HG03457 (cell line): Measurements from ENCODE around the gene IFT80.

ENCODE experiments used
- ATAC-seq: cut with Tn5 transposase; IDR thresholded peaks from one replicate; pipeline ENCODE4 v1.9.1; 2021; ENCODE audit warnings: moderate number of reproducible peaks; ENCODE audit not compliant: unreplicated experiment

IFT80 gene

DNA sequence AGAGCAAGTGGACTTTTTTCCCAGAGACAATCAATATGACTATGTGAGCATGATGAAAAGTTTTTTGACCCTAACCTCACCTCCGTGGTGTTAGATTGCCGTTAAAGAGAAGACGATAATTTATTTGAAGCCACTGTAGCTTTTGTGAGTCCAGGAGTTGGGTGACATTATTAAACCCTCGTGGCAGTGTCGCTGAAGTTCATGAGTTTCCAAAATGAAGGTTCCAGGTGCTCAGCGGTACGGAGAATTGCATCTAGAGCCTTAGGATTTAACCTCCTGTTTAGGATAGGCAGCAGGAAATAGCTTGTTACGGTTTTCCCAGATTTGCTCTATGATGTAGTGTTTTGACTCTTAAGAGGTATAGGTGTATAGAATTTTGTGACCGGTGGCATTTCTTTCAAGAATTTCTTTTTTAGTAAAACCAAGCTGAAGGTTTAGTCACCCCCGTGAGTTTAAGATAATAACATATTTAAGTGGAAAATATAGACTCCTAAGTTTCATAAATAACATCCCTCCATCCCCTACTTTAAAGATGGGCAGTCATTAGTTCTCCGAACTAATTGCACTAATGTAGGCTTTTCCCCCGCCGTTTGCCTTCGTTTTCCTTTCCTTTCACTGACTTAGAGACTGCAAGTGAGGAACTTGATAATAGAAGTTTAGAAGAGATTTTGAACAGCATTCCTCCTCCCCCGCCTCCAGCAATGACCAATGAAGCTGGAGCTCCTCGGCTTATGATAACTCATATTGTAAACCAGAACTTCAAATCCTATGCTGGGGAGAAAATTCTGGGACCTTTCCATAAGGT lies 2.5 kb upstream of the IFT80 start:
- no peak for ATAC-seq

DNA sequence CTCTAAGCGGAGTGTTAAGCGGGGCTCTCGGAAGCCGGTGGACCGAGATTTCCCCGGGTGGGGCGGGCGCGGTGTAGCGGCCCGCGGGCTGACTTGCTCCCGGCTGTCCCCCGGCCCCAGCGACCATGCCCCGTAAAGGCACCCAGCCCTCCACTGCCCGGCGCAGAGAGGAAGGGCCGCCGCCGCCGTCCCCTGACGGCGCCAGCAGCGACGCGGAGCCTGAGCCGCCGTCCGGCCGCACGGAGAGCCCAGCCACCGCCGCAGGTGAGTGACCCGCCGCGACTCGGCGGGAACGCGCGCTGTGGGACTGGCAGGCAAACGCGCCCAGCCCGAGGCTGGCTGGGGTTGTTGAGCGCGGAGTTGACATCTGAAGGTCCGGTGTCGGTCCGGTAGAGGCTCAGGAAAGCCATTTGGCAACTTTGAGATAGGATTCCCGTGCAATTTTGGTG lies 1.7 kb upstream of the IFT80 start:
- no peak for ATAC-seq

DNA sequence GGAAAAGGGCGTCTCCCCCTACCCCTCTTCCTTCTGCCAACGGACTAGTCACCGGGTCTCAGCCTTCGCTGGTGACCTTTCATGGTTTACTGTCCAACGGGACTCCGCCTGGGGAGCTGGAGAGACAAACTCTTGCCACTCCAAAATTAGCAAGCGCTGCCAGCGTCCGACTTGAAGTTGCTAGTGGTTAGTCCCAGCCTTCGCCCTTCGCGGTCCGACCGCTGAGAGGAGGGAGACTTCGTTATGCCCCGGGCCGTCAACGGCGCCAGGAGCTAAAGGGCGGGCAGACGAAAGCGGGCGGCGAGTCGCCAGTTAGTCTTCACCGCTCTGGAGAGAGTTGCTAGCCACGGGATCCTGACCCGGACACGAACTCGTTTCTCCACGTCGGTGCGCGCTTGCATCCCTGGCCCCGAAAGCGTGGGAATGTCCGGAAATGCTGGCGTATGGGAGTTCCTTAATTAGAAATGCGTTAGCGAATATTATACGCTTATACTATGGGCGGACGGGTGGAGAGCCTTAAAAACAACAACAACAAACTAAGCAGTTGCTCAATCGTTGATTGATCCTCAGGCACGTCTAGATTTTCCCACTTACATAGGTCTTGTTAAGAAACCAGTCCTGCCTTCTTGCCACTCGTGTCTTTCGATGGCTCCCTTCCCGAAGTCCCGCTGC lies 1.1 kb upstream of the IFT80 start:
- peak; percentile 5 for ATAC-seq

DNA sequence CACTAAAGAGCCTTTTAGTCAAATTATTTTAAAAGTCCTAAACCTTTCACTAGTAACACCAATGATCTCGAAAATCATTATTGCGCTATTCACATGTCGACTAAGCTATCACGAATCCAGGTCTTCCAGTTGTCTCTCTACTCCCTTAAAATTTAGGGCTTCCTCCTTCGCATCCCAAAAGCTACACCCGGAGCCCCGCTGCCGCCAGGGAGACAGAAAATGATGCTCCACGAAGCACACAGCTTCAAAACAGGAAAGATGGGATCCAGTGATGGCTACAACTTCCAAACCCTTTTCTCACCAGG lies 253 bp downstream of the IFT80 start:
- ATAC-seq, result peak; percentile 6

DNA sequence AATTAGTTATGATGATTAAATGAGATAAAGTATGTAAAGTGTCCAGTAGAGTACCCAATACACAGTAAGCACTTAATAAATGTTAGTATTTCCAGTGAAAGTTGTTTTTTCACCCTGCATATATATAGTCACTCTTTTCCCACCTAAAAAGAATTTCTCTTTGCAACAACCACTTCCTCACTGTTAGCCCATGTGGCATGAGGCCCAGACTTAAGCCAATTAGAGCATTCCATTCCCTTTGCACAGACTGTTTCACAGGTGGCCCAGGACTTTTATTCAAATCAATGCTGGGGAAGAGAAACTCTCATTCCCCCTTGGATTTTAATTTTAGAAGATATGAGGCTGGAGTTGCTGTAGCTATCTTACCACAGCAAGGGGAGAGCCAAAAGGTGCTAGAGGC lies 3.7 kb downstream of the IFT80 start:
- no peak for ATAC-seq

DNA sequence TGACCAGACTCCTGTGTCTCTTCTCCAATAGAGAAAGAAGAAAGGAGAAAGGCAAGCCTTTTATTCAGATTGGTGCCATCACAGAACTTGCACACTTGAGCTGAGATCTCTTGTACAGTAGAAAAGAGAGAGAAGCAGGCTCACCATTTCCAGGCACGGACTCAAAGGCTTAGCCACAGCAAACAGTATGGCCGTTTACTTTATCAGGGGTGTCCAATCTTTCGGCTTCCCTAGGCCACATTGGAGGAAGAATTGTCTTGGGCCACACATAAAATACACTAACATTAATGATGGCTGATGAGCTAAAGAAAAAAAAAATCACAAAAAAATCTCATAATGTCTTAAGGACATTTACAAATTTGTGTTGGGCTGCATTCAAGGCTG lies 5.0 kb downstream of the IFT80 start:
- no peak for ATAC-seq

DNA sequence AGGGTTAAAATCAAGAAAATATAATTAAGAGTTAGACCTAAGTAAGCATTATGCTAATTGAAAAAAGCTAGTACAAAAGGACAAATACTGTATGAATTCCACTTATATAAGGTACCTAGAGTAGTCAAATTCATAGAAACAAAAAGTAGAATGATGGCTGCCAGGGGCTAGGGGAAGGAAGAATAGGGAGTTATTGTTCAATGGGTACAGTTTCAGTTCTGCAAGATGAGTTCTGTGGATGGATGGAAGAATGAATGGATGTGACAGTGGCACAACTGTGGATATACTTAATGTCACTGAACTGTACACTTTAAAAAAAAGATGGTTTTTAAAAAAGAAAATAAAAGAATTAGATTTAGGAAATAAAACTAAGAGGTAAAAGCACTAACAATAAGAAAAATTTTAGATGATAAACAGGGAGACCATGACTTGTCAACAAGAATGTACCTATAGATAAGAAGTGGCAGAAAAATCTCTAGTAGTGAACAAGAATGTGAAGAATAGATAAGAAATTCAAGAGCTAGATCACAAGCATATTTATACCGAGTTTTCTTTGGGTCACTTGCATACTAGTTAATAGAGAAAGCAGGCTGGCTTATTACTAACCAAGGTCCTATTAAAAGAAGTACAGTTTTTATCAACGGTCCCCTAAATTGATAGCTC lies 5.5 kb downstream of the IFT80 start:
- ATAC-seq, result no peak

DNA sequence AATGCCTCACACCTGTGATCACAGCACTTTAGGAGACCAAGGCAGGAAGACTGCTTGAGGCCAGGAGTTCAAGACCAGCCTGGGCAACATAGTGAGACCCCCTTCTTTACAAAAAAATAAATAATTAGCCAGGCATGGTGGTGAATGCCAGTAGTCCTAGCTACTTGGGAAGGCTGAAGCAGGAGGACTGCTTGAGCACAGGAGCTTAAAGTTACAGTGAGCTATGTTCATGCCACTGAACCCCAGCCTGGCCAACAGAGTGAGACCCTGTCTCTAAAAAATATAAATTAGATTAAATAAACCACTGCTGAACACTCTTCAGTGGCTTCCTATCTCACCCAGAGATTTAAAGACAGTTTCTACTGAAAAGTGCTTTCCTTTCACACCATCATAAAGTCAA lies 6.2 kb downstream of the IFT80 start:
- no peak for ATAC-seq

DNA sequence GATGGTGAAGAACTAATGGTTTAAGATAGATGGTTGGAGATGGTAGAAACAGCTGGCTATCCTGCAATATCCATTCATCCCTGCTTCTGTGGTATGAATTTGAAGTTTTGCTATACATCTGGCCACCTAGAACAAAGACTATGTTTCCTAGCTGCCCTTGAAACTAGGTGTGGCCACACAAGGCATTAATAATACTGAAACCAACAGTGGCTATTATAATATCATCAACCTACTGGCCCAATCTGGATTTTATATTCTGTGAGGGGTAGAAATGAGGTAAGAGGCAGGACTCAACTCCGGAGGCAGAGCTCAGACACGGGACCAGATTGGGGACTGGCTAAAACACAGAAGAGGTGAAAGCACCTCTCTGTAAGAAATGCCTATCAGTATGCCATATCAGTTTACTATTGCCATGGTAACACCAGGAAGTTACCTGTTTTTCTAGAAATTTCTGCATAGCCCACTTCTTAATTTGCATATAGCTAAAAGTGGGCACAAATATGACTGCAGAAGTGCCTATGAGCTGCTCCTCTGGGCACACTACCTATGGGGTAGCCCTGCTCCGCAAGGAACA lies 8.4 kb downstream of the IFT80 start:
- no peak for ATAC-seq

DNA sequence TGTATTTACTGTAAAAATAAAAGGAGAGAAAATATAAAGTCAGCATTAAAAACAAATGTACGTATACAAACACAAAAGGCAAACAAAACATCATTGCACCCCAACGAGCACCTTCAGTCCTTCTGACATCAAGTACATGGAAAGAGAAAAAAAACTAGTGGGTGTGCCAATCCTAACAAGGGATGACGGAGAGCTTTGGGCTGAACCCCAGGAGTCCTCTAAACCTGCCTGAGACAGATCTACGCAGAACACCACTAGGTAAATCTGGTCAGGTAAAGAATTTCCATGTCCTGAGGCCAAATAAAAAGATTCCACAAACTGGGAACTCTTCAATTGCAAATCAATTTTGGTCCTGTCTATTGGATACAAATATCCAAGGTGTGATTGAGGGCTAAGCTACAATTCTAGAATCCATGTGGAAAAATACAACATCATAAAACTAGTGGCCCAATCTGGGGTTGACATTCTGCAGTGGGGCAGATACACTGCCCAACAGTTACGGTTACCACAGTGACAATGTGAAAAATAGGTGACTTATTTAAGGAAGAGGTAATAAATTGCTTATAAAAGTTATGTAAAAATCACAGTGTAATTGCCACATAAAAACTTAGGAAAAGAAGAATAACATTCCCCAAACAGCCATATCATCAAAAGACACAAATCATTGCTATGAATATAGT lies 14.2 kb downstream of the IFT80 start:
- ATAC-seq, result no peak

DNA sequence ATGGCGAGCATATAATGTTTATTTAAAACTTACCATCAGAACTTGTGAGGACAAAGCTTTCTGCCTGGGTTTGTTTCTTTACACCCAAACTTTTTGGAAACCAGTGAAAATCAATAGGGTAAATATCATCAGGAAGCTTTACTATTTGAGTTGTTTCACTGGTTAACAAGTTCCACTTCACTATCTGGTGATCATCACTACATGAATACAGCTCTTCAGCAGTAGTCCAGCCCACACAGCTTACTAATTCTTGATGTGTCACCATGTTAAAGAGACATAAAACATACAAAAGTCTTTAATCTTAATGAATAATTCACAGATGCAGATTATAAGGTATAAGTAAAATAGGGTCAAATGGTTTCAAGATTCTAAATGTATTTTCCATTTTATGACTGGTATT lies 17.6 kb downstream of the IFT80 start:
- ATAC-seq, result no peak

DNA sequence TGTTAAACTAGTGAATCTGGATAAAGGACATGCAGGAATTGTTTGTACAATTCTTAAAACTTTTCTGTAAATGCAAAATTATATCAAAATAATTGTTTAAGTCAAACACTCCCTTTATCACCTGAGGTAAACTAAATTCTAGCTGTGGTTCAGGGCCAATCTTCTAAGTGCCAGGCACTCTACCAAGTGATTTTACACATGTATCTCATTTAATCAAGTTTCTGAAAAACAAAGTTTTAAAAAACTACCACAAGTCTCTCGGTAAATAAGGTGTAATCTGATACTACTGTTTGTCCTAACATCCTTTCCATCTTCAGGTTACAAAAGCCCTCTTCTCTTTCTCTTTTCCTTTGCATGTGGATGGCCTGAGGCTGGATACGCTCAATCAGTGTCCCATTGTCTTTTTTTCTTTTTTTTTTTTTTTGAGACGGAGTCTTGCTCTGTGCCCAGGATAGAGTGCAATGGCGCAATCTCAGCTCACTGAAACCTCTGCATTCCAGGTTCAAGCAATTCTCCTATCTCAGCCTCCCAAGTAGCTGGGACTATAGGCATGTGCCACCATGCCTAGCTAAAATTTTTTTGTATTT lies 19.3 kb downstream of the IFT80 start:
- no peak for ATAC-seq

DNA sequence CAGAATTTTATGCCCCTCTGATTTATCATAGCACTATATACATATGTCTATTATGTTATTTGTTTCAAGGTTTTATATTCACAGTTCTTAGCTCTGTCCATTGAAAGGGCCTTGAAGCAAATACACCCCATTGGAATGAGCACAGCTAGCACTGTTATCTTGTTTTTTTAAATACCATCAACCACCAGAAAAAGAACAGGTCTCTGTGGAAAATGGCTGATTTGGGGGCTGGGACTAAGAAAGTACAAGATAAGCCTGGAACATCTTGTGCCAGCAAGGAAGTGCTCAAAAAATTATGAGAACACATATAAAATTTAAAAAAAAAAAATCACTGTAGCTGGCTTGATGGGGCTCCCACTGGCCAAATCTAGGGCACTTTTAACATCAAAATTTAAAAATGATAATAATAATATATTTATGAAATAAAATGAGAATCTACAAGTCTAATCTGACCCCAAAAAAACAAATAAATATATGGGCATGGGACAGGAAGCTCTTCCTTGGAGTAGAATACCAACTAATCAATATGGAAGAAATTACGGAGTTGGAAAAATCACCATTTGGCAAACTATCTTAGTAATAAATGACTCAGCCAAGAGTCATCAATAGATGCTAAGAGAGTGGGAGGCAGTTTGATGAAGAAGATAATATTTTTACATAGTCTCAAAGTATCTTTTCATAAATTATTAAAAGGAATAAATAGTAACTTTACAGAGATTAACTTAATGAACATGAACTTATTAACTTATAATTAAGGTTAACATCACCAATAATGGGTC lies 20.5 kb downstream of the IFT80 start:
- ATAC-seq, result no peak

DNA sequence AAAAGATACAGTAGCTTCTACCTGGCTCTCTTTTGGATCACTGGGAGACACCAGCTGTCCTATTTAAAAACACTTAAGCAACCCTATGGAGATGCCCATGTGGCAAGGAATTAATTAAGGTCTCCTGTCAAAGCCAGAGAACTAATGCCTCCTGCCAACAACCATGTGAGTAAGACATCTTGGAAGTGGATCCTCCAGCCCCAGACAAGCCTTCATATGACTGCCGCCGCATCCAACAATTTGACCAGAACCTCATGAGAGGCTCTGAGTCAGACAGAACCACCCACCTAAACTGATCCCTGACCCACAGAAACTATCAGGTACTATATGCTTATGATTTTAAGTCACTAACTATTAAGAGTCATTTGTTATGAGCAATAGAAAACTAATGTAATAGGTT lies 22.3 kb downstream of the IFT80 start:
- no peak for ATAC-seq

DNA sequence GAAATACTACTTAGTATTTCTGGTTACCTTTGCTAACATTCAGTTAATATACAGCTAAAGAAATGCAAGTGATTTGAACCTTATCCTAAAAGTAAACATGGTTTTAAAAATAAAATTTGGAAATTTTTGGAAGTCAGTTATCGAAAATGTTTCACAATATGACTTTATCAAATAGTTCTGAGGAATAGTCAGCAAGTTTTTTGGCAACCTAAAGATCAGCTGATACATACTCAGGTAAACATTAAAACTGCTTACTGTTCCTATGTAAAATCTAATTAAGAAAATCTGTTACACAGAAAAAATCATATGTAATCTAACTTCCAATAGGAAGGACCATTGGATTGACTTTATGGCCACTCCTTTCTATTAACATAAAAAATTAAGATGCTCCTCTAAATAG lies 24.1 kb downstream of the IFT80 start:
- ATAC-seq, result no peak

DNA sequence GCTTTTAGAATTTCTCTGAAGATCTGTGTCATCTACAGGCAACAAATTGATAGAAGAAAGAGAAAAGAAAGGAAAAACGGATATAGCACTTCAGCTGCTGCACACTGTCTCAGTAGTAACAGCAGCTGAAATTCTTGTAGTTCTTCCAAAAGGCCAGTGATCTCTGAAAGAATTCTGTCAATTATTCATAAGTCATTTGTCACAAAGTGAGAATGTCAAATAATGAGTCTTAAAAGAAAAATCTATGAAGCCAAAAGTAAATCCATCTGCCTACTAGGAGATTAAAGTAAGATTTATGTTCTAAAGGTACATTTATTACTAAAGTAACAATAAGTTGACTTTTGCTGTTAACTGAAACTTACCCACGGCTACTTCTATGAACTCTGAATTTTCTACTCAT lies 24.6 kb downstream of the IFT80 start:
- no peak for ATAC-seq

DNA sequence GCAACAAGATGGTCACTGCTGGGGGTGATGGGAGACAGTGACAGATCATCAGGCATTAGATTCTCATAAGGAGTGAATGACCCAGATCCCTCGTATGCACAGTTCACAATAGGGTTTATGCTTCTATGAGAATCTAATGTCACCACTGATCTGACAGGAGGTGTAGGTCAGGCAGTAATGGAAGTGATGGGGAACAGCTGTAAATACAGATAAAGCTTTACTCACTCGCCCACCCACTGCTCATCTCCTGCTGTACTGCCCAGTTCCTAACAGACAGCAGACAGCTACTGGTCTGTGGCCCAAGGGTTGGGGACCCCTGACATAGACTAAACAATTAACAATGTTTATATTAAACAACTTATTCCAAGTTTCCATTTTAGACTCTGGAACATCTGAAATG lies 25.4 kb downstream of the IFT80 start:
- no peak for ATAC-seq

DNA sequence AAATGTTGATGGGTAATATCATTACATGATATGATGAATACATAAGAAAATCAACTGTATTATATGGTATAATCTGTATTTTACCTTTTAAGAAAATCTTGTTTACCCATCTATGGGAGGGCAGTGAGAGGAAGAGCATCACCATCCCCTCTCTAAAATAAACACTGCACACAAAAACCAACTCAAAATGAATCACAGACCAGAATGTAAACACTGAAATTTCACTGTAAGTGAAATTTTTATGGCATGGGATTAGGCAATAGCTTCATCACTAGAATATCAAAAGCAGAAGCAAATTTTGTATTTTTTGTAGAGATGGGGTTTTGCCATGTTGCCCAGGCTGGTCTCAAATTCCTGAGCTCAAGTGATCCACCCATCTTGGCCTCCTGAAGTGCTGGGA lies 26.2 kb downstream of the IFT80 start:
- ATAC-seq, result no peak

DNA sequence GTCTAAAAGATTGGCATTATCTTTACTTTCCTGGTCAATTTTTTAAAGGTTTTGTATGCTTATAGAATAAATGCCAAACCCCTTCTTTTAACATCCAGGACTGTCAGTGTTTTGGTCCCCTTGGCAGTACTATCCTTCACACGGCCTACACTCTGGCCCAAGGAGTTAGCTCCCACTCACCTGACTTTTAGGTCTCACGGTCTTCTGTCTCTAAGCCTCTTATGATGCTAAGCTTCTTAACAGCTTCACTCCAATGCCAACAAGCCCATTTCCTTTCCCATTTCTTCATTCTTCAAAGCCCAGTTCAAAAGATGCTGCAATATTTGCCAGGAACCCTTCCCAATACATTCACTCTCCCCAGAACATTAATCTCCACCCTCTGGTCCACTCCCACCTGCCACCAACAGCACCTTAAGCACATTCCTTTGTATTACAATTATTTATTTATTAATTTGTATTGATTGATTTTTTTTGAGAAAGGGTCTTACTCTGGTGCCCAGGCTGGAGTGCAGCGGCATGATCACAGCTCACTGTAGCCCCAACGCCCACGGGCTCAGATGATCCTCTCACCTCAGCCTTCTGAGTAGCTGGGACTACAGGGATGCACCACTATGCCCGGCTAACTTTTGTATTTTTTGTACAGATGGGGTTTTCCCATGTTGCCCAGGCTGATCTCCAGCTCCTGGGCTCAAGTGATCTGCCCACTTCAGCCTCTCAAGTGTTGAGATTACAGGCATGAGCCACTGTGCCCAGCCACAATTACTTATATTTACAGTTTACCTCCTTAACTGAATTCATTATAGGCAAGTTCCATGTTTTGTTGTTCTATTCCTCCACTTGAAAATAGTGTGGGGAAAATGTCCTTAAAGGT lies 27.8 kb downstream of the IFT80 start:
- no peak for ATAC-seq
